Astrocyte of the cerebellum (primary cell): ENCODE measurements around the gene OSCAR.
A peak's percentile ranks its signal among the peaks of the same experiment; 100 is the strongest.

Experiments used
- DNase-seq: peaks from one replicate; pipeline ENCODE4 v3.0.0-alpha.2; 2011; ENCODE audit warnings: low read depth
- H3K4me3 ChIP-seq: 2 replicates; pipeline ENCODE4 v1.5.1; 2011; ENCODE audit warnings: mild to moderate bottlenecking, low read depth, low read length, moderate library complexity
- CTCF ChIP-seq: IDR thresholded peaks from 2 replicates; pipeline ENCODE4 v1.5.1; 2012; ENCODE audit warnings: low read length, low read depth, moderate library complexity, mild to moderate bottlenecking; ENCODE audit errors: missing control alignments
- in situ Hi-C: cut with HindIII; loops from 2 replicates; pipeline ENCODE4 v1.10.0; 2017; ENCODE audit warnings: low sequenced_read_pairs

Gene OSCAR

GRCh38 chr19:54125713-54126112 is 25.1 kb upstream of the OSCAR start:
- H3K4me3 ChIP-seq, result no peak overlapping the region
- in situ Hi-C loops, result no loop called here
- no peak for DNase-seq
- TF ChIP-seq CTCF, result no peak

- in situ Hi-C loops, result no loop called here
- no peak for DNase-seq
- no peak overlapping the region for H3K4me3 ChIP-seq
- no peak for TF ChIP-seq CTCF
These were observed 23.8 kb upstream of the OSCAR start for GRCh38 chr19:54124393-54124792.

GRCh38 chr19:54123682-54124081 is 23.1 kb upstream of the OSCAR start:
- H3K4me3 ChIP-seq, result no peak overlapping the region
- DNase-seq, result no peak
- in situ Hi-C loops, result no loop called here
- no peak for TF ChIP-seq CTCF

- no peak for TF ChIP-seq CTCF
- in situ Hi-C loops, result no loop called here
- H3K4me3 ChIP-seq, result no peak overlapping the region
- no peak for DNase-seq
These were observed 20.7 kb upstream of the OSCAR start for GRCh38 chr19:54121259-54121658.

- peak; percentile 97 for DNase-seq
- no peak for TF ChIP-seq CTCF
- in situ Hi-C loops, result no loop called here
These were observed 14.8 kb upstream of the OSCAR start, which contains the start of the genes PRPF31 and TFPT for GRCh38 chr19:54115109-54116063. Gene PRPF31 (plus strand): TSS chr19:54115754. CDS start chr19:54118279, 2,525 bp downstream. Gene TFPT (minus strand): TSS chr19:54115657. CDS start chr19:54115269, 388 bp downstream.

GRCh38 chr19:54114340-54115108 is 13.9 kb upstream of the OSCAR start:
- no peak for TF ChIP-seq CTCF
- in situ Hi-C loops, result no loop called here
- no peak for DNase-seq
- peak overlapping the region; percentile 92 for H3K4me3 ChIP-seq

More at GRCh38 chr19:54115109-54116063, 14.8 kb upstream of the OSCAR start, which contains the start of the genes PRPF31 and TFPT:
- H3K4me3 ChIP-seq, result peak within 1 kb of the TSS; percentile 92
